ENCODE data around the gene FIGN. TPM values are rescaled to one million over a fixed set of nuclear protein-coding genes. Genes with fewer than 3 reads are reported as not detected.
A peak's percentile ranks its signal among the peaks of the same experiment; 100 is the strongest.

FIGN gene
- total and polyA plus RNA-seq, 2 of the 13 experiments (the other 11 are each of a cell fraction or from before 2014, with no cell fraction given), result 6.6 to 6.7 TPM

DNA sequence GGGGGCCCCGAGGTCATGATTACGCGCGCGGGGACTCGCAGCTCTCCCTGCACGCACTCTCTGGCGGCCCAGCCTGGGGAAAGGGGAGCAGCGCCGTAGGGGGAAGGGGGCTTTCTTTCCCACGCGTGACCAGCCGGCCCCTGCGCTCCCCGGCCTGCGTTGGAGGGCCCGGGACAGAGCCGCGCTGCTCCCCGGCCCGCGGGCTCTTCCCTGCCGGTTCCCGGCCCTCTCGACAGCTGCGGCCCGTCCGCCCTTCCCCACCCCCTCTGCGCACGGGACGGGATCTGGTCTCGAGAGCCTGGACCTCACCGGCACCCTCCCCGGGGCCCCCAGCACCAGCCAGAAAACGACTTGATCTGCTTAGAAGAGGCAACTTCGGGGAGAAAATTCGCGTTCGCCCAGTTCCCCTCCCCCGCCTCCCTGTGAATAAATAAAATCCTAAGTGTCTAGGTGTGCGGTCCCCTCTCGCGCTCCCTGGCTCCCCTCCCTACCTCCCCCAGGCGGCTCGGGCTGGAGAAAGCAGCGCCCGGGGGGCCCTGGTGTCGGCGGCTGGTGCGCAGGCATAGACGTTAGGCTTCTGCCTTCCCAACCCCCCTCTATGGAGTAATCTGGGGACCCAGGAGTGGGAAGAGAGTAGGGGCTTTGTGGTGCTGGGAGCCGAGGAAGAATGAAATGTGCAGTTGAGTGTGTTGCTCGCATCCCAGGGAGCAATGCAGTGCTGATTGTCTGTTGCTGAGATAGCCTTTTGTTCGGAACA, 803 bp upstream of the FIGN start (continued):
- TF ChIP-seq, protein P1, sequence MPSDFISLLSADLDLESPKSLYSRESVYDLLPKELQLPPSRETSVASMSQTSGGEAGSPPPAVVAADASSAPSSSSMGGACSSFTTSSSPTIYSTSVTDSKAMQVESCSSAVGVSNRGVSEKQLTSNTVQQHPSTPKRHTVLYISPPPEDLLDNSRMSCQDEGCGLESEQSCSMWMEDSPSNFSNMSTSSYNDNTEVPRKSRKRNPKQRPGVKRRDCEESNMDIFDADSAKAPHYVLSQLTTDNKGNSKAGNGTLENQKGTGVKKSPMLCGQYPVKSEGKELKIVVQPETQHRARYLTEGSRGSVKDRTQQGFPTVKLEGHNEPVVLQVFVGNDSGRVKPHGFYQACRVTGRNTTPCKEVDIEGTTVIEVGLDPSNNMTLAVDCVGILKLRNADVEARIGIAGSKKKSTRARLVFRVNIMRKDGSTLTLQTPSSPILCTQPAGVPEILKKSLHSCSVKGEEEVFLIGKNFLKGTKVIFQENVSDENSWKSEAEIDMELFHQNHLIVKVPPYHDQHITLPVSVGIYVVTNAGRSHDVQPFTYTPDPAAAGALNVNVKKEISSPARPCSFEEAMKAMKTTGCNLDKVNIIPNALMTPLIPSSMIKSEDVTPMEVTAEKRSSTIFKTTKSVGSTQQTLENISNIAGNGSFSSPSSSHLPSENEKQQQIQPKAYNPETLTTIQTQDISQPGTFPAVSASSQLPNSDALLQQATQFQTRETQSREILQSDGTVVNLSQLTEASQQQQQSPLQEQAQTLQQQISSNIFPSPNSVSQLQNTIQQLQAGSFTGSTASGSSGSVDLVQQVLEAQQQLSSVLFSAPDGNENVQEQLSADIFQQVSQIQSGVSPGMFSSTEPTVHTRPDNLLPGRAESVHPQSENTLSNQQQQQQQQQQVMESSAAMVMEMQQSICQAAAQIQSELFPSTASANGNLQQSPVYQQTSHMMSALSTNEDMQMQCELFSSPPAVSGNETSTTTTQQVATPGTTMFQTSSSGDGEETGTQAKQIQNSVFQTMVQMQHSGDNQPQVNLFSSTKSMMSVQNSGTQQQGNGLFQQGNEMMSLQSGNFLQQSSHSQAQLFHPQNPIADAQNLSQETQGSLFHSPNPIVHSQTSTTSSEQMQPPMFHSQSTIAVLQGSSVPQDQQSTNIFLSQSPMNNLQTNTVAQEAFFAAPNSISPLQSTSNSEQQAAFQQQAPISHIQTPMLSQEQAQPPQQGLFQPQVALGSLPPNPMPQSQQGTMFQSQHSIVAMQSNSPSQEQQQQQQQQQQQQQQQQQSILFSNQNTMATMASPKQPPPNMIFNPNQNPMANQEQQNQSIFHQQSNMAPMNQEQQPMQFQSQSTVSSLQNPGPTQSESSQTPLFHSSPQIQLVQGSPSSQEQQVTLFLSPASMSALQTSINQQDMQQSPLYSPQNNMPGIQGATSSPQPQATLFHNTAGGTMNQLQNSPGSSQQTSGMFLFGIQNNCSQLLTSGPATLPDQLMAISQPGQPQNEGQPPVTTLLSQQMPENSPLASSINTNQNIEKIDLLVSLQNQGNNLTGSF (CRISPR knock-in tag; IDR thresholded peaks at IDR 0.05), result 0 out of 2 replicates have a peak, but pooled peaks have one; percentile 2
- TF ChIP-seq HNRNPH1 (optimal IDR thresholded peaks at IDR 0.05; ENCODE audit: low read depth, low read length) (peak; percentile 55), TAF1 (CRISPR knock-in tag; IDR thresholded peaks at IDR 0.05) (no peak), ZNF292 (CRISPR knock-in tag; IDR thresholded peaks at IDR 0.05; ENCODE audit: borderline replicate concordance, low read depth) (peak; percentile 80; the same call in 1 of the 2 replicates), KLF11 (CRISPR knock-in tag; IDR thresholded peaks at IDR 0.05) (no peak), MTF2 (CRISPR knock-in tag; IDR thresholded peaks at IDR 0.05; ENCODE audit: borderline replicate concordance) (no peak)
- TF ChIP-seq, protein P2, sequence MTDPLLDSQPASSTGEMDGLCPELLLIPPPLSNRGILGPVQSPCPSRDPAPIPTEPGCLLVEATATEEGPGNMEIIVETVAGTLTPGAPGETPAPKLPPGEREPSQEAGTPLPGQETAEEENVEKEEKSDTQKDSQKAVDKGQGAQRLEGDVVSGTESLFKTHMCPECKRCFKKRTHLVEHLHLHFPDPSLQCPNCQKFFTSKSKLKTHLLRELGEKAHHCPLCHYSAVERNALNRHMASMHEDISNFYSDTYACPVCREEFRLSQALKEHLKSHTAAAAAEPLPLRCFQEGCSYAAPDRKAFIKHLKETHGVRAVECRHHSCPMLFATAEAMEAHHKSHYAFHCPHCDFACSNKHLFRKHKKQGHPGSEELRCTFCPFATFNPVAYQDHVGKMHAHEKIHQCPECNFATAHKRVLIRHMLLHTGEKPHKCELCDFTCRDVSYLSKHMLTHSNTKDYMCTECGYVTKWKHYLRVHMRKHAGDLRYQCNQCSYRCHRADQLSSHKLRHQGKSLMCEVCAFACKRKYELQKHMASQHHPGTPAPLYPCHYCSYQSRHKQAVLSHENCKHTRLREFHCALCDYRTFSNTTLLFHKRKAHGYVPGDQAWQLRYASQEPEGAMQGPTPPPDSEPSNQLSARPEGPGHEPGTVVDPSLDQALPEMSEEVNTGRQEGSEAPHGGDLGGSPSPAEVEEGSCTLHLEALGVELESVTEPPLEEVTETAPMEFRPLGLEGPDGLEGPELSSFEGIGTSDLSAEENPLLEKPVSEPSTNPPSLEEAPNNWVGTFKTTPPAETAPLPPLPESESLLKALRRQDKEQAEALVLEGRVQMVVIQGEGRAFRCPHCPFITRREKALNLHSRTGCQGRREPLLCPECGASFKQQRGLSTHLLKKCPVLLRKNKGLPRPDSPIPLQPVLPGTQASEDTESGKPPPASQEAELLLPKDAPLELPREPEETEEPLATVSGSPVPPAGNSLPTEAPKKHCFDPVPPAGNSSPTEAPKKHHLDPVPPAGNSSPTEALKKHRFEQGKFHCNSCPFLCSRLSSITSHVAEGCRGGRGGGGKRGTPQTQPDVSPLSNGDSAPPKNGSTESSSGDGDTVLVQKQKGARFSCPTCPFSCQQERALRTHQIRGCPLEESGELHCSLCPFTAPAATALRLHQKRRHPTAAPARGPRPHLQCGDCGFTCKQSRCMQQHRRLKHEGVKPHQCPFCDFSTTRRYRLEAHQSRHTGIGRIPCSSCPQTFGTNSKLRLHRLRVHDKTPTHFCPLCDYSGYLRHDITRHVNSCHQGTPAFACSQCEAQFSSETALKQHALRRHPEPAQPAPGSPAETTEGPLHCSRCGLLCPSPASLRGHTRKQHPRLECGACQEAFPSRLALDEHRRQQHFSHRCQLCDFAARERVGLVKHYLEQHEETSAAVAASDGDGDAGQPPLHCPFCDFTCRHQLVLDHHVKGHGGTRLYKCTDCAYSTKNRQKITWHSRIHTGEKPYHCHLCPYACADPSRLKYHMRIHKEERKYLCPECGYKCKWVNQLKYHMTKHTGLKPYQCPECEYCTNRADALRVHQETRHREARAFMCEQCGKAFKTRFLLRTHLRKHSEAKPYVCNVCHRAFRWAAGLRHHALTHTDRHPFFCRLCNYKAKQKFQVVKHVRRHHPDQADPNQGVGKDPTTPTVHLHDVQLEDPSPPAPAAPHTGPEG (CRISPR knock-in tag; IDR thresholded peaks at IDR 0.05), result peak; percentile 64; the same call in 1 of the 2 replicates
- TF ChIP-seq, protein P3, sequence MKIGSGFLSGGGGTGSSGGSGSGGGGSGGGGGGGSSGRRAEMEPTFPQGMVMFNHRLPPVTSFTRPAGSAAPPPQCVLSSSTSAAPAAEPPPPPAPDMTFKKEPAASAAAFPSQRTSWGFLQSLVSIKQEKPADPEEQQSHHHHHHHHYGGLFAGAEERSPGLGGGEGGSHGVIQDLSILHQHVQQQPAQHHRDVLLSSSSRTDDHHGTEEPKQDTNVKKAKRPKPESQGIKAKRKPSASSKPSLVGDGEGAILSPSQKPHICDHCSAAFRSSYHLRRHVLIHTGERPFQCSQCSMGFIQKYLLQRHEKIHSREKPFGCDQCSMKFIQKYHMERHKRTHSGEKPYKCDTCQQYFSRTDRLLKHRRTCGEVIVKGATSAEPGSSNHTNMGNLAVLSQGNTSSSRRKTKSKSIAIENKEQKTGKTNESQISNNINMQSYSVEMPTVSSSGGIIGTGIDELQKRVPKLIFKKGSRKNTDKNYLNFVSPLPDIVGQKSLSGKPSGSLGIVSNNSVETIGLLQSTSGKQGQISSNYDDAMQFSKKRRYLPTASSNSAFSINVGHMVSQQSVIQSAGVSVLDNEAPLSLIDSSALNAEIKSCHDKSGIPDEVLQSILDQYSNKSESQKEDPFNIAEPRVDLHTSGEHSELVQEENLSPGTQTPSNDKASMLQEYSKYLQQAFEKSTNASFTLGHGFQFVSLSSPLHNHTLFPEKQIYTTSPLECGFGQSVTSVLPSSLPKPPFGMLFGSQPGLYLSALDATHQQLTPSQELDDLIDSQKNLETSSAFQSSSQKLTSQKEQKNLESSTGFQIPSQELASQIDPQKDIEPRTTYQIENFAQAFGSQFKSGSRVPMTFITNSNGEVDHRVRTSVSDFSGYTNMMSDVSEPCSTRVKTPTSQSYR (CRISPR knock-in tag; IDR thresholded peaks at IDR 0.05; ENCODE audit: borderline replicate concordance), result peak; percentile 37; the same call in 1 of the 2 replicates
- TF ChIP-seq, protein P4, sequence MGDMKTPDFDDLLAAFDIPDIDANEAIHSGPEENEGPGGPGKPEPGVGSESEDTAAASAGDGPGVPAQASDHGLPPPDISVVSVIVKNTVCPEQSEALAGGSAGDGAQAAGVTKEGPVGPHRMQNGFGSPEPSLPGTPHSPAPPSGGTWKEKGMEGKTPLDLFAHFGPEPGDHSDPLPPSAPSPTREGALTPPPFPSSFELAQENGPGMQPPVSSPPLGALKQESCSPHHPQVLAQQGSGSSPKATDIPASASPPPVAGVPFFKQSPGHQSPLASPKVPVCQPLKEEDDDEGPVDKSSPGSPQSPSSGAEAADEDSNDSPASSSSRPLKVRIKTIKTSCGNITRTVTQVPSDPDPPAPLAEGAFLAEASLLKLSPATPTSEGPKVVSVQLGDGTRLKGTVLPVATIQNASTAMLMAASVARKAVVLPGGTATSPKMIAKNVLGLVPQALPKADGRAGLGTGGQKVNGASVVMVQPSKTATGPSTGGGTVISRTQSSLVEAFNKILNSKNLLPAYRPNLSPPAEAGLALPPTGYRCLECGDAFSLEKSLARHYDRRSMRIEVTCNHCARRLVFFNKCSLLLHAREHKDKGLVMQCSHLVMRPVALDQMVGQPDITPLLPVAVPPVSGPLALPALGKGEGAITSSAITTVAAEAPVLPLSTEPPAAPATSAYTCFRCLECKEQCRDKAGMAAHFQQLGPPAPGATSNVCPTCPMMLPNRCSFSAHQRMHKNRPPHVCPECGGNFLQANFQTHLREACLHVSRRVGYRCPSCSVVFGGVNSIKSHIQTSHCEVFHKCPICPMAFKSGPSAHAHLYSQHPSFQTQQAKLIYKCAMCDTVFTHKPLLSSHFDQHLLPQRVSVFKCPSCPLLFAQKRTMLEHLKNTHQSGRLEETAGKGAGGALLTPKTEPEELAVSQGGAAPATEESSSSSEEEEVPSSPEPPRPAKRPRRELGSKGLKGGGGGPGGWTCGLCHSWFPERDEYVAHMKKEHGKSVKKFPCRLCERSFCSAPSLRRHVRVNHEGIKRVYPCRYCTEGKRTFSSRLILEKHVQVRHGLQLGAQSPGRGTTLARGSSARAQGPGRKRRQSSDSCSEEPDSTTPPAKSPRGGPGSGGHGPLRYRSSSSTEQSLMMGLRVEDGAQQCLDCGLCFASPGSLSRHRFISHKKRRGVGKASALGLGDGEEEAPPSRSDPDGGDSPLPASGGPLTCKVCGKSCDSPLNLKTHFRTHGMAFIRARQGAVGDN (CRISPR knock-in tag; IDR thresholded peaks at IDR 0.05), result peak; percentile 82

All from HepG2 (cell line).